ENCODE results near the gene DDI2. TPM values are rescaled to one million over a fixed set of nuclear protein-coding genes. Genes with fewer than 3 reads are reported as not detected.
"Not testable (repeated sequence)": the region's sequence is repeated elsewhere in the genome, so short reads cannot be mapped to it uniquely, and the experiment has no call there.

DDI2 gene
- total RNA-seq, 2 donors from 2014 or later, result 23.6 to 25.1 TPM

GRCh38 chr1:15625056-15625917 lies 8.0 kb downstream of the DDI2 start:
- DNase-seq (no peak), ATAC-seq (no peak)
- intact Hi-C loops (cut with DNase I), result no loop called here

DNA sequence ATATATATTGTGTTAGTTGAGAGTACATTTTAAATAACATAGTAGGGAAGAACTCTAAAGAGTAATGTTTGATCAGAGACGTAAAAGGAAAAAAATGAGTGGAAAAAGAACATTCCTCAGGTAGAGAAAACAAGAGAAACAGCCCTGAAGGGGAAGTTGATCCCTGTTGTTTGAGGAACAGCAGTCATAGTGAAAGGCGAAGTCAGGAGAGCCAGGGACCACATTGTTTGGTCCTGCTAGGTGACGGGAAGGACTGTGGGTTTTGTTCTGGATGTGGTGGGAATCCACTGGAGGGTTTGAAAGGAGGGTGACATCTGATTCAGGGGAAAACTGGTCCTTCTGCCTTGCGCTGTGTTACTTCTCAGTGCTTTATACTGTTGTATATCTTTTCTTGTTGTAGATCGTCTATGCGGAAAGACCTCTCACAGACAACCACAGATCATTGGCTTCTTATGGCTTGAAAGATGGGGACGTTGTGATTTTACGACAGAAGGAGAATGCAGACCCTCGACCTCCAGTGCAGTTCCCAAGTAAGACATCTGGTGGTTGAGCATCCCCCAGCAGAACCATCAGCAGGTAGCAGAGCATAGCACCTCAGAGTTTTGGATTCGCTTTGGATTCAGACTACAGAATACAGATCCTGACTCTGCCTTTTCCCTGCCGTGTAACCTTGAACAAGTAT lies 9.2 kb downstream of the DDI2 start:
- ATAC-seq (peak in 1 of 2 donors; percentile 15), DNase-seq (no peak)
- intact Hi-C loops (cut with DNase I), result no loop called here

DNA sequence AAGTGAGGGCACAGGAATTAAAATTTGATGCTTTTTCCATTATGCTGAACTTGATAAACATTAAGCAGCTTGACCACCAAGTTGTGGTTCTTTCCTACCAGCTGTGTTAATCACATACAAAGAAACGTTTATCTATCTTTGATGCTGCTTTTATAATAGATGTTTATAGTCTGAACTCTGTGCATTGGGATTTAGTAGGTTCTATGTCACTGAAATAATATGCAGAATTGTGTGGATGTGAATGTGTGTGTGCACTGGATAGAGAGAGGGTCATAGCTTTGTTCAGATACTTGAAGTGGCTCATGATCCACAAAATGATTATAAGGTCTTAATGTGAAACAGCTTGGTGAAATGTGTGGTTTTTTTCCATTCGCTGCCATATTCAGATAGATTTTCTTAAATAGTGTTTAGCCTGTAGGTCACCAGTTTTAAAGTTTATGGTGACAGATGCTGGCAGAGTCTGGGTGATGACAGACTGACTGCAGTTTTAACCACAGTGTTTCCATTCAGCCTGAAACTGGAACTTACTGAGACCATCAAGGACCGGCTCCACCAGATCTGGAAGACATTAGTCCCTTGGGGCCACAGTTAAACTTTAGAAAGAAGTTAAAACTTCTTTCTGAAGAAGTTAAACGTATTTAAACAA lies 10.2 kb downstream of the DDI2 start:
- intact Hi-C loops (cut with DNase I), result no loop called here
- DNase-seq (no peak), ATAC-seq (peak; percentile 56 to 57)

DNA sequence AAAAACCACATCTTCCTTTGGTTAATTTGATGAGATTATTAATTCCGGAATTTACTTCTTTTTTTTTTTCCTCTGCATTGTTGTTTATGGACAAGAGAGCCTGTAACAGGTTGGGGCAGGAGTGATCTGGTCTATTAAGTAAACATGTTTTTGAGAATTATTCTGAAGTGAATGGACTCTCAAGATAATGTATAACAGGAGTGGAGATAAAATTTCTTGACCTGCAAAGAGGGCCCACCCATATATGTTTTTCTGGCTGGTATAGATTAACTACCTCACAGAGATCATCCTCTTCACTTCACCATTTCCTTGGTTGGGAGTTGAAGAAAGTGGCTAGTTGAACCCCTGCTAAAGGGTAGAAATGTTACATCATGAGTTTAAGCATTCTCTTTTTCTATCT lies 10.7 kb downstream of the DDI2 start:
- ATAC-seq (no peak), DNase-seq (no peak)
- intact Hi-C loops (cut with DNase I), result no loop called here

- no peak for DNase-seq
- ATAC-seq, result no peak
- intact Hi-C loops (cut with DNase I), result no loop called here
Measured at GRCh38 chr1:15633756-15634420, 16.6 kb downstream of the DDI2 start.

DNA sequence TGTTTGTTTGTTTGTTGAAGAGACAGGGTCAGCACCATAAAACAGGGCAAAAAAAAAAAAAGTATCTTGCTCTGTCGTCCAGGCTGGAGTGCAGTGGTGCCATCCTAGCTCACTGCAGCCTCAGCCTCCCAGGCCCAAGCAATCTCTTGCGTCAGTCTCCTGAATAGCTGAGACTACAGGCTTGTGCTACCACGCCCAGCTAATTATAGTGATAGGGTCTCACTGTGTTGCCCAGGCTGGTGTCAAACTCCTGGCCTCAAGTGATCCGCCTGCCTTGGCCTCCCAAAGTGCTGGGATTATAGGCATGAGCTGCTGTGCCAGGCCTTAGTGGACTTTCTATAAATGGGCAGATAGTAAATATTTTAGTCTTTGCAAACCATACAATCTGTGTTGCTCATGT lies 19.2 kb downstream of the DDI2 start:
- DNase-seq (no peak), ATAC-seq (no peak)
- intact Hi-C loops (cut with DNase I), result no loop called here

GRCh38 chr1:15637826-15638225 lies 20.6 kb downstream of the DDI2 start:
- intact Hi-C loops (cut with DNase I), result no loop called here

DNA sequence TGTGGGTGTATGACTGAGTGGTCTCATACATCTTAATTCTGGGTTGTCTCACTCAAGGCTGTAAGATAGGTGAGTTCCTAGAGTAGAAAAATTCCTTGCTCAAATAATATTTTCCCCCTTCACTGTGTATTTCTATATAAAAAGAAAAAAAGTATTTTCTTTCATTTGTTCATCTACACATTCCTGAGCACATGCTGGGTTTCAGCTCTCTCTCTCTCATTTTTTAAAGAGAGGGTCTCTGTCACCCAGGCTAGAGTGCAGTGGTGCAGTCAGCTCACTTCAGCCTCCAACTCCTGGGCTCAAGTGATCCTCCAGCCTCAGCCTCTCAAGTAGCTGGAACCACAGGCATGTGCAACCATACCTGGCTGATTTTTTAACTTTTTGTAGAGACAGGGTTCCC lies 22.0 kb downstream of the DDI2 start:
- intact Hi-C loops (cut with DNase I), result no loop called here
- DNase-seq (no peak), ATAC-seq (no peak)

More at GRCh38 chr1:15637826-15638225, 20.6 kb downstream of the DDI2 start:
- DNase-seq (no peak), ATAC-seq (no peak)

DNA sequence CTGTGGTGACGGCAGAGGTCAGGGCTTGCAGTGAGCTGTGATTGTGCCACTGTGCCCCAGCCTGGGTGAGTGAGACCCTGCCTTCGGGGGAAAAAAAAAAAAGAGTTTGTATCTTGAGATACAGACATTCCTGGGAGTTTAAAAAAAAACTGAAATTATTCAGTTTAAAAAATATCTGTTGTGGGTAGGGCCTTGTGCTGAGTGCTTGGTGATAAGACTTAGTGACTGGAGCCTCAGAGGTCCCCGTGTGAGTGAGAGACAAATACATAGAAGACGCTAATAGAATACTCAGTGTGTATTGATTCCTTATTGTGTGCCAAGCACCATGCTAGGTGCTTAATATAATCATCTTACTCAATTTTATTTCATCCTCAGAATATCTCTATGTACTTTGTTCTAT lies 22.7 kb downstream of the DDI2 start:
- DNase-seq (no peak), ATAC-seq (no peak)
- intact Hi-C loops (cut with DNase I), result no loop called here

GRCh38 chr1:15640667-15641066 lies 23.4 kb downstream of the DDI2 start:
- intact Hi-C loops (cut with DNase I), result no loop called here
- no peak for ATAC-seq
- no peak for DNase-seq

DNA sequence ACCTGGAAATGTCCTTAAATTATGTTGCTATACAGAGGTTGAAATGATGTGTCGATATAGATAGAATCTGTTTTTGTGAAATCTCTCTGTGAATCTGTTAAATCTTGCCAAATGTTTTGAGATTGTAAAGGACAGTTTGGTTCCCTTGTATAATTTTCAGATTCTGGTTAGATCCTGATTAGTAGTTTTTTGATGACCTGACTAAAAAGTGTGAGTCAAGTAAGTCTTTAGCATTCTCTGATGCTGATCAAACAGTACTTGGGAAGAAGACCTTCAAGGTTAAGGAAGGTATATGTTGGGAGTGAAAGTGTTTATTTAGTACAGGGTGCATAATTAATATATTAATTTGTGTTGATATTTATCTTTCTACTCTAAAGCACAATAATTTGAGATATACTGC lies 32.7 kb downstream of the DDI2 start:
- intact Hi-C loops (cut with DNase I), result no loop called here
- DNase-seq (no peak), ATAC-seq (no peak)

GRCh38 chr1:15650433-15650832 lies 33.2 kb downstream of the DDI2 start:
- intact Hi-C loops (cut with DNase I), result no loop called here
- no peak for ATAC-seq

DNA sequence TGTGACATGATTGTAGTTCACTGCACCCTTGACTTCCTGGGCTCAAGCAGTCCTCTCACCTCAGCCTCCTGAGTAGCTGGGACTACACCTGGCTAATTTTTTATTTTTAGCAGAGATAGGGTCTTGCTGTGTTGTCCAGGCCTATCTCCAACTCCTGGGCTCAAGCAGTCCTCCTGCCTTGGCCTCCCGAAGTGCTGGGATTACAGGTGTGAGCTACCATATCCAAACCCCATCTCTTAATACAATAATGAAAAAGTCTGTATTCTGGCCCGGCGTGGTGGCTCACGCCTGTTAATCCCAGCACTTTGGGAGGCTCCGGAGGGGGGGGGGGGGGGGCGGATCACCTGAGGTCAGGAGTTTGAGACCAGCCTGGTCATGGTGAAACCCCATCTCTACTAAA lies 34.9 kb downstream of the DDI2 start:
- DNase-seq; intact Hi-C loops (cut with DNase I); ATAC-seq: not testable (repeated sequence)

More at GRCh38 chr1:15650433-15650832, 33.2 kb downstream of the DDI2 start:
- no peak for DNase-seq

DNA sequence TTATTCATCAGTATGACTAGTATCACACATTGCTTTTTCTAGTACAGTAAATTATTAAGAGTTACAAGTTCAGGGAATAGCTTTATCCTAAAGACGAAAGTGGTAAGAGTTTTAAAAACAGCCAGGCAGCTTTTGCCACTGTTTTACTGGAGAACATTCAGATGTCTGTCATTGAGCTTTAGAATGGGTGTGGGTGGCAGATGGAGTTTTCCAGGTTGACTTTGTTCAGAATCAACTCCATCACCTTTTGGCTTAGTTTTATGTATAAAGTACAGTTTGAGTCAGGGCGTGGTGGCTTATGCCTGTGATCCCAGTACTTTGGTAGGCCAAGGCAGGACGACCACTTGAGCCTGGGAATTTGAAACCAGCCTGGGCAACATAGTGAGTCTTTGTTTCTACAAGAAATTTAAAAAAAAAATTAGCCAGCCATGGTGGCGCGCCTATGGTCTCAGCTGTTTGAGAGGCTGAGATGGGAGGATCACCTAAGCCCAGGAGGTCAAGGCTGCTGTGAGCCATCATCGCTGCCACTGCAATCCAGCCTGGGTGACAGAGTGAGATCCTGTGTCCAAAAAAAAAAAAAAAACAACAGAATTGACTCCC lies 36.9 kb downstream of the DDI2 start:
- no peak for ATAC-seq
- DNase-seq, result no peak
- intact Hi-C loops (cut with DNase I), result no loop called here

GRCh38 chr1:15656464-15656863 lies 39.2 kb downstream of the DDI2 start:
- DNase-seq, result no peak
- intact Hi-C loops (cut with DNase I), result no loop called here
- ATAC-seq, result peak; percentile 59 to 64

DNA sequence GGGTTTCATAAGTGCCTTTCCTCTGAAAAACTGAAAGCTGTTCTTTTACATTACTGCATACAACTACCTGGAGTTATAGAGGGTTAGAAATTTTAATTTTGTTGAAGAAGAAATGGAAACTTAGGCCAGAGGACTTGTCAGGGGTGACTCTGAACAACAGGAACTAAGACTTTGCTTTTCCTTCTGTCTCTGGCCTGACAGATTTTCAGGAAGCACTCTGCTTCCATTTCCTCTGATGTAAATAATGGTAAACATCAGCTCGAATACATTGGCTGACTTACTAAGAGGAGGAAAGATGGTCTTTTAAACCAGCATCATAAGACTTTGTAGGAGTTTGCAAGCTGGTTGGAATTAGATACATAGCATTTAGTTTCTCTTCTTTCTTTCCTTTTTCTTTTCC lies 39.8 kb downstream of the DDI2 start:
- ATAC-seq, result no peak
- intact Hi-C loops (cut with DNase I), result no loop called here
- DNase-seq, result no peak

GRCh38 chr1:15660151-15660550 lies 42.9 kb downstream of the DDI2 start:
- no peak for DNase-seq
- no peak for ATAC-seq
- intact Hi-C loops (cut with DNase I), result no loop called here

GRCh38 chr1:15662477-15662876 lies 45.2 kb downstream of the DDI2 start:
- no peak for DNase-seq
- intact Hi-C loops (cut with DNase I), result no loop called here
- peak; percentile 76 to 81 for ATAC-seq

- intact Hi-C loops (cut with DNase I), result no loop called here
- DNase-seq, result no peak
- no peak for ATAC-seq
Measured at GRCh38 chr1:15663925-15664324, 46.7 kb downstream of the DDI2 start.

All from left cardiac atrium (tissue), 4 donors.